Erythroblast (primary cell): Measurements from ENCODE around the gene POLA2.
"Not testable (repeated sequence)": the region's sequence is repeated elsewhere in the genome, so short reads cannot be mapped to it uniquely, and the experiment has no call there.

Experiments used
- DNase-seq, 2 experiments: peaks; one replicate each; lab custom pipeline; 2025; lab: John Stamatoyannopoulos, UW
- GATA1 ChIP-seq: IDR thresholded peaks from 2 replicates; pipeline ENCODE4 v1.6.1; 2011; ENCODE audit warnings: low read depth, mild to moderate bottlenecking, control low read depth, low read length, moderate library complexity
- POLR2A ChIP-seq: IDR thresholded peaks from 2 replicates; pipeline ENCODE4 v1.6.1; 2011; ENCODE audit warnings: mild to moderate bottlenecking, low read length

Gene POLA2

DNA sequence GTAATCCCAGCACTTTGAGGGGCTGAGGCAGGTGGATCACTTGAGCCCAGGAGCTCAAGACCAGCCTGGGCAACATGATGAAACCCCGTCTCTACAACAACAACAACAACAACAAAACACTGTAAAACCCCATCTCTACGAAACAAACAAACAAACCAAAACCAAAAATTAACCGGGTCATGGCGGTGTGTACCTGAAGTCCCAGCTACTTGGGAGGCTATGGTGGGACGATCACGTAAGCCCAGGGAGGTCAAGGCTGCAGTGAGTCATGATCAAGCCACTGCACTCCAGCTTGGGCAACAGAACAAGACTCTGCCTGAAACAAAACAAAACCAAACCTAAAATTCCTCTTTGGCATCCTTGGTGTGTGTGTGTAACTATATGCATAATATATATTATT lies 7.0 kb upstream of the POLA2 start:
- DNase-seq: no peak
- TF ChIP-seq GATA1: no peak
- no peak for TF ChIP-seq POLR2A

DNA sequence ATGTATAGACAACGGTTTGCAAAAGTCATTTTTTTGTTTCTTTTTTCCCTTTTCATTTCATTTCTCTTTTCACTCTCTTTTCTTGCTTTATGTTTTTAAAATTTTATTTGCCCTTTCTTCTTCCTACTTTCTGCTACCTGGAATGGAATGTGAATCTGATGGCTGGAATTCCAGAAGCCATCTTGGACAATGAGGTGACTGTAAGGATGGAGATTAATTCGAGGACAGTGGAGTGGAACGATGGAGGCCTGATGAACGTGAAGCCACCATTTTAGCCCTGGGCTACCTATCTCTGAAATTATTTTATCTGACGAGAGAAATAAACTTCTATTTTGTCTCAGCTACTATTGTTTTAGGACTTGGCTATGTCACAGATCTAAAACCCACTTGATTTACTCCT lies 2.8 kb upstream of the POLA2 start:
- no peak for TF ChIP-seq POLR2A
- TF ChIP-seq GATA1: no peak
- DNase-seq: no peak

- no peak for DNase-seq
- TF ChIP-seq GATA1 (no peak), POLR2A (no peak)
These were observed 1.5 kb upstream of the POLA2 start for GRCh38 chr11:65260302-65260701.

- no peak for TF ChIP-seq POLR2A
- DNase-seq: no peak
These were observed 789 bp upstream of the POLA2 start for GRCh38 chr11:65260756-65261590.

GRCh38 chr11:65262381-65262680 lies 569 bp downstream of the POLA2 start:
- TF ChIP-seq POLR2A (no peak), GATA1 (no peak)
- DNase-seq: no peak

- peak; percentile 26 to 48 for DNase-seq
- TF ChIP-seq POLR2A: no peak
- TF ChIP-seq GATA1: no peak
These were observed 1.0 kb downstream of the POLA2 start for GRCh38 chr11:65262776-65263175.

DNA sequence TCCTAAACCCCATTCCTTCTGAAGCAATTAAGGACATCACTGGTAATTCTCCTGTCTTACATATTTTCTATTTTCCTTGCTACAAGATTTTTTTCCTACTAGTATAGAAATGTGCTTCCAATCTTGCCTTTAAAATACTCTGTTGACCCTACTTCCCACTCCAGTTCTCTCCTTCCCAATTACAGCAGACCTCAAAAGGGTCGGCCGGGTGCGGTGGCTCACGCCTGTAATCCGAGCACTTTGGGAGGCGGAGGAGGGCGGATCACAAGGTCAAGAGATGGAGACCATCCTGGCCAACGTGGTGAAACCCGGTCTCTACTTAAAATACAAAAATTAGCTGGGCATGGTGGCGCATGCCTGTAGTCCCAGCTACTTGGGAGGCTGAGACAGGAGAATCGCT lies 3.0 kb downstream of the POLA2 start:
- DNase-seq: not testable (repeated sequence)

DNA sequence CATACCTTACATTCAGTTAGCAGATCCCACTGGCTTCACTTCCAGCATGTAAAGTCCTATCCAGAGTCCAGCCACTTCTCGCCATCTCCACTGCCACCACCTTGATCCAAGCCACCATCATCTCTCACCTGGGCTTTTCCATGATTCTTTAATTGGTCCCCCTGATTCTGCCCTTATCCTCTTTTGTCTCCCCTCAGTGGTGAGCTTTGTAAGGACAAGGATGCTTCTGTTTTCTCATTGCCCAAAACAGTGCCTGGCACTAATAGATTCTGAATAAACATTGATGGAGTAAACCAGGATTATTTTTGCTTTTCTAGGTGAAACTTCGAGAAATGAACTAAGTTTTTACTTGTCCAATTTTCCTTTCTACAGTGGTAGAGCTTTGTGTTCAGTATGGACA lies 4.4 kb downstream of the POLA2 start:
- no peak for DNase-seq
- TF ChIP-seq GATA1 (no peak), POLR2A (no peak)

GRCh38 chr11:65274735-65275682 lies 13.2 kb downstream of the POLA2 start:
- TF ChIP-seq GATA1: no peak
- TF ChIP-seq POLR2A: peak; percentile 15
- peak; percentile 75 to 88 for DNase-seq

DNA sequence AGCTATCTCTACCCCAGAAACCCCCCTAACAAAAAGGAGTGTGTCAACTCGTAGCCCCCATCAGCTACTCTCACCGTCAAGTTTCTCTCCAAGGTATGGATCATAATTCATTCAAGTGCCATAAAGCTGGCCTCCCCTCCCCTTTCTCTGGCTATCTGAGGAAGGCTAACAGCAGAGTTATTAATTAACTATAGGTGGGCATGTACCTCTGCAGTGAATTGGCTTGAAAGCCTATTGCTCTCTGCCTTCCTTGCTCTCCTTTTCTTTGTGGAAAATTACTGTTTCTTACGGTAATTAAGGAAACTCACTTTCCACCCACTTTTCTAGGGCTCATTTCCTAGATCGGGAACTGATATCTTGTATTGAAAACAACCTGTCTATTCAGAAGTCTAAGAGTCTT lies 14.1 kb downstream of the POLA2 start:
- no peak for DNase-seq
- no peak for TF ChIP-seq POLR2A
- no peak for TF ChIP-seq GATA1

DNA sequence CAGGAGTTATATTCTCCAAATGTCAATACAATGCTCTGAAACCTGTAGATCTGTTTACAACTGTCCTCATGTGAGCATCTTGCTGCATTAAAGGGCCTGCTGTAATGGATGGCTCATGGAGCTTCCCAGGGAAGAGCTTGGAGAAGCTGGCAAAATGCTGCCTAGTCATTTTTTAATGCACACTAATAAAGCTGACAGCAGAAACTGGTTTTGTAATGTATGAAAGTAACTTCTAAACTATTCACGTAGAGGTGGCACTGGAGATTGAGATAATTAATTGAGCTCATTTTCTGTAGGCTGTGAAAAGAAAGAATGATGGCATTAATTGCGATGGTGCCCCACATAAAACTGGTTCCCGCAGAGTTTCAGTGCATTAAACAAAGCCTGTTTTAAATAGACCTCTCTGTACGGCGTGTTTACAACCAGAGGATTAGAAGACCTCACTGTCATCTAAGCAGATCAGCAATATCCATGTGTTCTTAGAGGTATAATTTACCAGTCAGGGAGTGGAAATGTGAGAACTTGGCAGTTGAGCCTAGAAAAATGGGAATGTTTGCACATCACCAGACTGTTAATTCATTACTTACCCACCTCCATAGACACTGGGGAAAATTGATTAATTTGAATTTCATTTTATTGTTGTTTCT lies 16.0 kb downstream of the POLA2 start:
- TF ChIP-seq GATA1: no peak
- TF ChIP-seq POLR2A: no peak
- no peak for DNase-seq

- TF ChIP-seq POLR2A (no peak), GATA1 (no peak)
- DNase-seq: no peak
These were observed 16.6 kb downstream of the POLA2 start for GRCh38 chr11:65278356-65278755.

GRCh38 chr11:65279279-65279678 lies 17.5 kb downstream of the POLA2 start:
- no peak for TF ChIP-seq POLR2A
- TF ChIP-seq GATA1: no peak
- DNase-seq: no peak

DNA sequence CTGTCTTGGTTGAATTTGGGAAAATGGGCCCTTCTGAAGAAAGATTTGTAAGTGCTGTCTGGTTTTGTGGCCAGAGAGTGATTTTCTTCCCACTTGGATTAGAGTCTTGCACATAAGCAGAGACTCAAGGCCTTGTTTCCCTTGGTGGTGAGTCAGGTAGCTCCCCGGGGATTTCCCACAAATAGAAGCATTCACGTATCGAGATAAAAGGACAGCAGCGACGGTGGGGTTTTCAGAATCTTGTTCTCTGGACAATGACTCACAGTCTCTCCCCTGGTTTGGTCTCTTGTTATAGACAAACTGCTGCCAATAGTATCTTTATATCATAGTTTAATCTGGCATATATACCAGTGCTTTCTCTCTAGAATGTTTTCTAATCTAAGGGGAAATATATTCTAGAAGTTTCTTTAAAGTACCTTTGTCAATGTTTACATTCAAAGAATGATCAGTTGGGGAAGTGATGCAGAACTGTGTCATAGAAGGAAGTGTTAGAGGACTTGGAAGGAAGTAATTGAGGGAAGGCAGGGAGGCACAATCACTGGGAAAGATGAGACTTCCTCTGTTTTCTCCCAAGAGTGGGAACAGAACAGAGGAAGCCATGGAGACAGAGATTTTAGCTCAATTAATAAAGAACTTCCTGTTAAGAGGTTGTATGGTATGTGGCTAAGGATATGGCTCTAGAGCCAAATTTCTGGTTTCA lies 18.1 kb downstream of the POLA2 start:
- TF ChIP-seq POLR2A (no peak), GATA1 (no peak)
- DNase-seq: no peak
